Skeletal muscle tissue (tissue), 4 donors: ENCODE results near the gene TCOF1. TPM values are rescaled to one million over a fixed set of nuclear protein-coding genes. Genes with fewer than 3 reads are reported as not detected.

ENCODE experiments used
- H3K27ac ChIP-seq: one replicate; pipeline ENCODE4 v1.7.0; 2013; ENCODE audit warnings: mild to moderate bottlenecking, low read depth, low read length, inconsistent platforms
- H3K27me3 ChIP-seq, 3 donors: one replicate each; pipeline ENCODE4 v1.7.0; 2013; ENCODE audit warnings: low read length in 3 of 3; ENCODE audit not compliant: control insufficient read depth in 3 of 3, insufficient read depth in 3 of 3
- H3K36me3 ChIP-seq, 3 donors: one replicate each; pipeline ENCODE4 v1.7.0; 2013; ENCODE audit warnings: low read length in 3 of 3; ENCODE audit not compliant: control insufficient read depth in 3 of 3, insufficient read depth in 3 of 3
- H3K4me1 ChIP-seq, 3 donors: one replicate each; pipeline ENCODE4 v1.7.0; 2013; ENCODE audit warnings: low read length in 3 of 3, mild to moderate bottlenecking in 3 of 3; ENCODE audit not compliant: control insufficient read depth in 3 of 3, insufficient read depth in 3 of 3
- H3K4me3 ChIP-seq, 3 donors: one replicate each; pipeline ENCODE4 v1.7.0; 2013; ENCODE audit warnings: low read length in 3 of 3
- H3K9ac ChIP-seq, 3 donors: one replicate each; pipeline ENCODE4 v1.7.0; 2013; ENCODE audit warnings: low read length in 3 of 3, mild to moderate bottlenecking in 3 of 3, moderate library complexity in 2 of 3, low read depth in 1 of 3
- H3K9me3 ChIP-seq, 3 donors: one replicate each; pipeline ENCODE4 v1.7.0; 2013; ENCODE audit warnings: low read length in 3 of 3; ENCODE audit not compliant: control insufficient read depth in 3 of 3
- total RNA-seq: library from RNA; depleted of rRNA; stranded (reverse); fragments of >200 nt; gene quantifications from one replicate; pipeline ENCODE4 v1.2.3, GENCODE V29; 2014
- donor health status: Osteomylitis.

Gene TCOF1
- total RNA-seq, 1 donor from 2014 or later, result 7.3 TPM

- H3K4me3 ChIP-seq, result peak overlapping the region in 2 of 3 donors; percentile 4 to 7
- peaks cover 0 to 8% (median 2%) of the 10 kb centered on the region in 3 donors for H3K4me1 ChIP-seq
- H3K27me3 ChIP-seq, result no peaks in the 10 kb centered on the region
- no peaks in the 10 kb centered on the region for H3K36me3 ChIP-seq
- no peak overlapping the region for H3K9ac ChIP-seq
- no peak overlapping the region for H3K27ac ChIP-seq
- no peaks in the 10 kb centered on the region for H3K9me3 ChIP-seq
Measured at GRCh38 chr5:150436141-150436680, 78.7 kb downstream of the TCOF1 start.

- no peaks in the 10 kb centered on the region for H3K9me3 ChIP-seq
- H3K9ac ChIP-seq, result no peak overlapping the region
- H3K4me3 ChIP-seq, result no peak overlapping the region
- H3K27ac ChIP-seq, result no peak overlapping the region
- peaks cover 8 to 9% (median 9%) of the 10 kb centered on the region in 3 donors for H3K36me3 ChIP-seq
- no peaks in the 10 kb centered on the region for H3K27me3 ChIP-seq
- H3K4me1 ChIP-seq, result peaks cover 11 to 23% (median 16%) of the 10 kb centered on the region in 3 donors
Measured at GRCh38 chr5:150438873-150439546, 81.5 kb downstream of the TCOF1 start.

- no peaks in the 10 kb centered on the region for H3K9me3 ChIP-seq
- peak overlapping the region in 2 of 3 donors; percentile 7 to 64 for H3K9ac ChIP-seq
- H3K36me3 ChIP-seq, result peaks cover 29% of the 10 kb centered on the region in 3 donors
- peak overlapping the region in 2 of 3 donors; percentile 1 to 41 for H3K4me3 ChIP-seq
- no peak overlapping the region for H3K27ac ChIP-seq
- H3K27me3 ChIP-seq, result no peaks in the 10 kb centered on the region
- H3K4me1 ChIP-seq, result peaks cover 11 to 22% (median 15%) of the 10 kb centered on the region in 3 donors
Measured at GRCh38 chr5:150440948-150441812, 83.7 kb downstream of the TCOF1 start.

- H3K4me3 ChIP-seq, result peak overlapping the region; percentile 1 to 49 (median 41)
- peaks cover 37 to 38% (median 38%) of the 10 kb centered on the region in 3 donors for H3K36me3 ChIP-seq
- H3K27ac ChIP-seq, result peak overlapping the region; percentile 61
- peak overlapping the region in 2 of 3 donors; percentile 23 to 64 for H3K9ac ChIP-seq
- H3K4me1 ChIP-seq, result peaks cover 11 to 25% (median 13%) of the 10 kb centered on the region in 3 donors
- no peaks in the 10 kb centered on the region for H3K9me3 ChIP-seq
- H3K27me3 ChIP-seq, result no peaks in the 10 kb centered on the region
Measured at GRCh38 chr5:150441813-150442698, 84.6 kb downstream of the TCOF1 start.

- Histone ChIP-seq H3K36me3 (peaks cover 43 to 44% (median 44%) of the 10 kb centered on the region in 3 donors), H3K4me1 (peaks cover 11 to 29% (median 15%) of the 10 kb centered on the region in 3 donors), H3K27ac (no peak overlapping the region)
Measured at GRCh38 chr5:150442699-150443080, 85.2 kb downstream of the TCOF1 start.

GRCh38 chr5:150443242-150444075, 86.0 kb downstream of the TCOF1 start:
- H3K27me3 ChIP-seq, result no peaks in the 10 kb centered on the region
- no peak overlapping the region for H3K27ac ChIP-seq
- no peak overlapping the region for H3K4me3 ChIP-seq
- no peaks in the 10 kb centered on the region for H3K9me3 ChIP-seq
- H3K9ac ChIP-seq, result no peak overlapping the region
- H3K36me3 ChIP-seq, result peaks cover 44 to 47% (median 46%) of the 10 kb centered on the region in 3 donors
- peaks cover 19 to 37% (median 22%) of the 10 kb centered on the region in 3 donors for H3K4me1 ChIP-seq

More at GRCh38 chr5:150442699-150443080, 85.2 kb downstream of the TCOF1 start:
- Histone ChIP-seq H3K27me3 (no peaks in the 10 kb centered on the region), H3K4me3 (no peak overlapping the region), H3K9ac (no peak overlapping the region), H3K9me3 (no peaks in the 10 kb centered on the region)

- Histone ChIP-seq H3K4me3 (no peak overlapping the region), H3K27ac (no peak overlapping the region), H3K9ac (no peak overlapping the region), H3K36me3 (peaks cover 44 to 47% (median 46%) of the 10 kb centered on the region in 3 donors), H3K9me3 (no peaks in the 10 kb centered on the region), H3K4me1 (peaks cover 23 to 42% (median 29%) of the 10 kb centered on the region in 3 donors), H3K27me3 (no peaks in the 10 kb centered on the region)
Measured at GRCh38 chr5:150444770-150445169, 87.3 kb downstream of the TCOF1 start.

- peaks cover 44 to 47% (median 46%) of the 10 kb centered on the region in 3 donors for H3K36me3 ChIP-seq
Measured at GRCh38 chr5:150446088-150446487, 88.6 kb downstream of the TCOF1 start.

More at GRCh38 chr5:150446088-150446487, 88.6 kb downstream of the TCOF1 start:
- Histone ChIP-seq H3K9ac (no peak overlapping the region), H3K27ac (no peak overlapping the region), H3K4me3 (no peak overlapping the region), H3K4me1 (peaks cover 23 to 44% (median 29%) of the 10 kb centered on the region in 3 donors), H3K27me3 (no peaks in the 10 kb centered on the region), H3K9me3 (peaks cover 0 to 3% (median 0%) of the 10 kb centered on the region in 3 donors)
